Smooth muscle cell (in vitro differentiated cells): ENCODE results near the gene PAK1. TPM values are rescaled to one million over a fixed set of nuclear protein-coding genes. Genes with fewer than 3 reads are reported as not detected.

ENCODE experiments used
- DNase-seq: peaks from one replicate; lab custom pipeline; 2025; ENCODE audit not compliant: unreplicated experiment; lab: John Stamatoyannopoulos, UW
- H2AFZ ChIP-seq: fragments of 200-600 bp; sonication (generic); 2 replicates; pipeline ENCODE4 v1.6.0; 2016; ENCODE audit warnings: antibody characterized with exemption, low read depth, mild to moderate bottlenecking
- H3F3A ChIP-seq: fragments of 200-600 bp; sonication (generic); 2 replicates; pipeline ENCODE4 v1.6.0; 2017; ENCODE audit warnings: antibody characterized with exemption, low read depth
- H3K27ac ChIP-seq: fragments of 200-600 bp; sonication (generic); 2 replicates; pipeline ENCODE4 v1.5.1; 2016; ENCODE audit warnings: low read depth, mild to moderate bottlenecking
- H3K27me3 ChIP-seq: fragments of 200-600 bp; sonication (generic); 2 replicates; pipeline ENCODE4 v1.6.1; 2016; ENCODE audit warnings: low read depth, mild to moderate bottlenecking
- H3K36me3 ChIP-seq: fragments of 200-600 bp; sonication (generic); 2 replicates; pipeline ENCODE4 v1.5.1; 2016; ENCODE audit warnings: low read depth
- H3K4me1 ChIP-seq: fragments of 200-600 bp; sonication (generic); 2 replicates; pipeline ENCODE4 v1.5.1; 2016; ENCODE audit warnings: low read depth
- H3K4me2 ChIP-seq: fragments of 200-600 bp; sonication (generic); 2 replicates; pipeline ENCODE4 v1.6.0; 2016; ENCODE audit warnings: mild to moderate bottlenecking
- H3K4me3 ChIP-seq: fragments of 200-600 bp; sonication (generic); 2 replicates; pipeline ENCODE4 v1.5.1; 2016; ENCODE audit warnings: mild to moderate bottlenecking
- H3K79me2 ChIP-seq: fragments of 200-600 bp; sonication (generic); 2 replicates; pipeline ENCODE4 v1.6.0; 2016; ENCODE audit warnings: low read depth, mild to moderate bottlenecking
- H3K9ac ChIP-seq: fragments of 200-600 bp; sonication (generic); 2 replicates; pipeline ENCODE4 v1.6.0; 2016; ENCODE audit warnings: low read depth
- H3K9me3 ChIP-seq: fragments of 200-600 bp; sonication (generic); replicated peaks from 2 replicates; pipeline ENCODE4 v1.5.1; 2016; ENCODE audit warnings: low read depth
- H4K20me1 ChIP-seq: fragments of 200-600 bp; sonication (generic); 2 replicates; pipeline ENCODE4 v1.6.0; 2016; ENCODE audit warnings: low read depth
- WGBS: methylation state at CpG from one replicate; pipeline ENCODE4 v1.1.7; 2016; ENCODE audit warnings: low lambda C conversion rate; 5-methylcytosine and 5-hydroxymethylcytosine counted together
- polyA plus RNA-seq: library from polyadenylated mRNA; unstranded; fragments of >200 nt; fragmentation: Nextera tagmentation; extraction: Ambion mirVana; gene quantifications from 2 replicates; pipeline ENCODE4 v1.2.1, GENCODE V29; 2016
- total RNA-seq: library from RNA; depleted of rRNA; stranded (reverse); fragments of >200 nt; gene quantifications from 2 replicates; pipeline ENCODE4 v1.2.3, GENCODE V29; 2014
- TF ChIP-seq, protein P1 (sequence below): fragments of 200-600 bp; sonication (generic); IDR thresholded peaks from 2 replicates; pipeline ENCODE4 v1.5.1; 2017; ENCODE audit warnings: borderline replicate concordance, mild to moderate bottlenecking, antibody characterized with exemption; ENCODE audit not compliant: insufficient read depth, poor library complexity, severe bottlenecking

The PAK1 gene
- total and polyA plus RNA-seq, 2 experiments from 2014 or later = 20.5 to 31.7 TPM

GRCh38 chr11:77515063-77515462, 41.2 kb upstream of the PAK1 start:
- Histone ChIP-seq H3K9ac (no peak overlapping the region), H3K4me3 (no peak overlapping the region), H3K4me2 (no peak overlapping the region), H4K20me1 (no peaks in the 10 kb centered on the region), H3F3A (no peaks in the 10 kb centered on the region), H3K36me3 (no peaks in the 10 kb centered on the region), H3K79me2 (no peaks in the 10 kb centered on the region), H3K9me3 (no peaks in the 10 kb centered on the region), H3K4me1 (no peaks in the 10 kb centered on the region), H2AFZ (no peak overlapping the region), H3K27me3 (no peaks in the 10 kb centered on the region), H3K27ac (no peak overlapping the region)
- TF ChIP-seq, protein P1, sequence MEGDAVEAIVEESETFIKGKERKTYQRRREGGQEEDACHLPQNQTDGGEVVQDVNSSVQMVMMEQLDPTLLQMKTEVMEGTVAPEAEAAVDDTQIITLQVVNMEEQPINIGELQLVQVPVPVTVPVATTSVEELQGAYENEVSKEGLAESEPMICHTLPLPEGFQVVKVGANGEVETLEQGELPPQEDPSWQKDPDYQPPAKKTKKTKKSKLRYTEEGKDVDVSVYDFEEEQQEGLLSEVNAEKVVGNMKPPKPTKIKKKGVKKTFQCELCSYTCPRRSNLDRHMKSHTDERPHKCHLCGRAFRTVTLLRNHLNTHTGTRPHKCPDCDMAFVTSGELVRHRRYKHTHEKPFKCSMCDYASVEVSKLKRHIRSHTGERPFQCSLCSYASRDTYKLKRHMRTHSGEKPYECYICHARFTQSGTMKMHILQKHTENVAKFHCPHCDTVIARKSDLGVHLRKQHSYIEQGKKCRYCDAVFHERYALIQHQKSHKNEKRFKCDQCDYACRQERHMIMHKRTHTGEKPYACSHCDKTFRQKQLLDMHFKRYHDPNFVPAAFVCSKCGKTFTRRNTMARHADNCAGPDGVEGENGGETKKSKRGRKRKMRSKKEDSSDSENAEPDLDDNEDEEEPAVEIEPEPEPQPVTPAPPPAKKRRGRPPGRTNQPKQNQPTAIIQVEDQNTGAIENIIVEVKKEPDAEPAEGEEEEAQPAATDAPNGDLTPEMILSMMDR = no peak
- DNase-seq = no peak
- WGBS = 86% methylated on average over 3 of the region's 3 CpGs

- Histone ChIP-seq H3K4me3 (no peak overlapping the region), H3F3A (no peaks in the 10 kb centered on the region), H3K4me2 (no peak overlapping the region), H3K36me3 (no peaks in the 10 kb centered on the region), H4K20me1 (no peaks in the 10 kb centered on the region), H3K27me3 (no peaks in the 10 kb centered on the region), H3K79me2 (no peaks in the 10 kb centered on the region), H2AFZ (no peak overlapping the region), H3K9ac (no peak overlapping the region), H3K9me3 (no peaks in the 10 kb centered on the region), H3K27ac (no peak overlapping the region), H3K4me1 (no peaks in the 10 kb centered on the region)
- TF ChIP-seq, protein P1 = no peak
- DNase-seq = no peak
- WGBS = 88% methylated on average over 2 of the region's 2 CpGs
These were observed 38.2 kb upstream of the PAK1 start for GRCh38 chr11:77512092-77512491.

DNA sequence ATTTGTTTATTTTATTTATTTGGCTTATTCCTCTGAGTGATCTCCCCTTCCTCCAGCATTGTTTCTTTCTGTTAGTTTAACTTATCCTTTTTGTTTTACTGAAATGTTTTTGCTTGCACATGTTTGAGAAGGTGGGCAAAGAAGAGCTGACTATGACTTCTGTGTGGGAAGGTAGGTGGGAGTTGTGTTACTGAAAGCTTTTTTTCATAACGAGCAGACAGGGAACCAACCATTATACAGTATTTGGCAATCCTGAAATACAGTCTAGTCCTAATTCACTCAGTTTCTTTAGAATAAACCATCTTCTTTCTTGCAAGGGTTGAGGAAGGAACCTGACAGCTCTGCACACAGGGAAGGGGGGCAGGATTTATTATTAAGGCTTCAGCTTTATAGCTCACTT, 37.0 kb upstream of the PAK1 start:
- H3K4me1 ChIP-seq = no peaks in the 10 kb centered on the region
- 93% methylated on average over 1 of the region's 1 CpG for WGBS
- H3K9me3 ChIP-seq = no peaks in the 10 kb centered on the region
- DNase-seq = no peak
- H2AFZ ChIP-seq = no peak overlapping the region
- no peak overlapping the region for H3K9ac ChIP-seq
- TF ChIP-seq, protein P1 = no peak
- H3K4me3 ChIP-seq = no peak overlapping the region
- no peaks in the 10 kb centered on the region for H3K27me3 ChIP-seq
- H3K79me2 ChIP-seq = no peaks in the 10 kb centered on the region
- no peak overlapping the region for H3K27ac ChIP-seq
- H3K4me2 ChIP-seq = no peak overlapping the region
- no peaks in the 10 kb centered on the region for H4K20me1 ChIP-seq
- no peaks in the 10 kb centered on the region for H3F3A ChIP-seq
- H3K36me3 ChIP-seq = no peaks in the 10 kb centered on the region

GRCh38 chr11:77510095-77510494, 36.2 kb upstream of the PAK1 start:
- Histone ChIP-seq H3K27me3 (no peaks in the 10 kb centered on the region), H3K27ac (no peak overlapping the region), H3K36me3 (no peaks in the 10 kb centered on the region), H3K79me2 (no peaks in the 10 kb centered on the region), H2AFZ (no peak overlapping the region), H3F3A (no peaks in the 10 kb centered on the region), H3K9me3 (no peaks in the 10 kb centered on the region), H3K9ac (no peak overlapping the region), H3K4me2 (no peak overlapping the region), H3K4me1 (no peaks in the 10 kb centered on the region), H4K20me1 (no peaks in the 10 kb centered on the region), H3K4me3 (no peak overlapping the region)
- 92% methylated on average over 3 of the region's 3 CpGs for WGBS
- TF ChIP-seq, protein P1 = no peak
- no peak for DNase-seq
